Ishikawa (cell line): Measurements from ENCODE around the gene LAMB3.

Experiments
- CEBPB ChIP-seq: IDR thresholded peaks from 2 replicates; pipeline ENCODE4 v1.6.1; 2012
- CREB1 ChIP-seq: IDR thresholded peaks from 2 replicates; pipeline ENCODE4 v1.6.1; 2012; ENCODE audit warnings: low read depth
- EGR1 ChIP-seq: IDR thresholded peaks from 2 replicates; pipeline ENCODE4 v1.6.1; 2012
- EP300 ChIP-seq: IDR thresholded peaks from 2 replicates; pipeline ENCODE4 v1.6.1; 2012; ENCODE audit warnings: borderline replicate concordance
- FOXM1 ChIP-seq: IDR thresholded peaks from 2 replicates; pipeline ENCODE4 v1.6.1; 2012; ENCODE audit warnings: low read depth, borderline replicate concordance
- NFIC ChIP-seq: IDR thresholded peaks from 2 replicates; pipeline ENCODE4 v1.6.1; 2012
- RAD21 ChIP-seq: IDR thresholded peaks from 2 replicates; pipeline ENCODE4 v1.6.1; 2012; ENCODE audit warnings: low read depth
- TAF1 ChIP-seq: IDR thresholded peaks from 2 replicates; pipeline ENCODE4 v1.6.1; 2012; ENCODE audit warnings: low read depth, mild to moderate bottlenecking
- TCF12 ChIP-seq: IDR thresholded peaks from 2 replicates; pipeline ENCODE4 v1.6.1; 2012; ENCODE audit warnings: low read depth
- TEAD4 ChIP-seq: IDR thresholded peaks from 2 replicates; pipeline ENCODE4 v1.6.1; 2012
- YY1 ChIP-seq: IDR thresholded peaks from 2 replicates; pipeline ENCODE4 v1.6.1; 2012; ENCODE audit warnings: low read depth
- ZBTB7A ChIP-seq: IDR thresholded peaks from 2 replicates; pipeline ENCODE4 v1.6.1; 2012; ENCODE audit warnings: low read depth
- TF ChIP-seq, protein P1 (sequence below): IDR thresholded peaks from 2 replicates; pipeline ENCODE4 v1.6.1; 2012
- TF ChIP-seq, protein P2 (sequence below): IDR thresholded peaks from 2 replicates; pipeline ENCODE4 v1.6.1; 2012
- TF ChIP-seq, protein P3 (sequence below): IDR thresholded peaks from 2 replicates; pipeline ENCODE4 v1.6.1; 2012; ENCODE audit warnings: low read depth, mild to moderate bottlenecking

The LAMB3 gene

DNA sequence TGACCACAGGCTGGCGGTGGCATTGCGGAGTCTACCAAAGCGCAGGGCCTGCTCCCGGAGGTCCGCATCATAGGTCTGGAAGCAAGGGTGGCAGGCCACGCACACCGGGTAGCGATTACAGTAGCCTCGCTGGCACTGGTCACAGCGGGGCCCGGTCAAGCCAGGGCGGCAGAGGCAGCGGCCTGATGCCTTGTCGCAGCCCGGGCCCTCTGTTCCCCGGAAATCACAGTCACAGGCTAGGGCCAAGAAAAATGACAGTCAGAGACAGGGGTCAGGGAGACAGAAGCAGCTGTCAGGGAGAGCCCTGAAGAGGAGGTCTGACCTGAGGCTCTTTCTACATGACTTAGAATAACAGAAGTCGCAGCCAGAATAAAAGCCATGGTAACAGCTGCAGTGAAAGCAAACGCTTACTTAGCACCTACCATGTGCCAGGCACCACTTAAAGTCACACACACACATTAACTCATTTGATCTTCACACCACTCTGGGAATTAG is 26.4 kb downstream of the LAMB3 start:
- TF ChIP-seq RAD21, result no peak
- TF ChIP-seq TAF1, result no peak
- TF ChIP-seq EGR1, result no peak
- no peak for TF ChIP-seq NFIC

DNA sequence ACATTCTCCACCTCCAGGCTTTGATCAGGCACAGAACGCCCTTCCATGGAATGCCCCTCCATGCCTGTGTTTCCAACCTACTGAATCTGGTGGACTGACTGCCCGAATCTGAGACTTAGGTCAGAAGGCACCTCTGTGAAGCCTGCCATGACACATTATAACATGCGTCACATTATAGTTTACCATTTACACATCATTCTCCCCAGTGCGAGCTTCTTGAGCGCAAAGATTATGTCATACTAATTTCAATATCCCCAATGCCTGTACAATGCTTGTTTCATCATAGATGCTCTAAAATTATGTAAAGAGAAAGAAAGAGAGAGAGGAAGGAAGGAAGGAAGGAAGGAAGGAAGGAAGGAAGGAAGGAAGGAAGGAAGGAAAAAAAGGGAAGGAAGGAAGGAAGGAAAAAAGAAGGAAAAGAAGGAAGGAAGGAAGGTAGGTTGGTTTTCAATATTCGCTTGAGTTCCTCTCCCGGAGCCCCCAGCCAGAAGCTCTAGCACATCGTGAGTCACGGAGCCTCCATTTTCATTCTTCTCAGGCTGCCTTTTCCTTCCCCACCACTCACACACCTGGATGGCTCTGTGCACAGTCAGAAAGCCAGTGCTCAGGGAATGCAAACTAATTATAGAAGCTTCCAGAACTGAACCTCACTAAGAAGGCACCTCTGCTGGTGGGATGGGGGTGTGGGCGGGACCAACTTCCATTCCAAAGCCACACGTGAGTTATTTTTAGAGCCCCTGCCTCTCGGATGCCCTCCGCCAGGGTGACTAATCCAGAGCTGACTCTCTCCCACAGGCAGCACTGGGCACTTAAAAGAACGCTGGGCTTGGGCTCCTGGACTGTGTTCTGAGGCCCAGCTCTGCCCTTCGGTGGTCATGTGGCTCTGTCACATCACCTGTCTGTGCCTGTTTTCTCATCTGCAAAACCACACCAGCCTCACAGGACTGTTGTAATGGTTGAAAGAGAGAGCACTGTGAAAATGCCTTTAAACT is 27.4 kb downstream of the LAMB3 start:
- TF ChIP-seq CEBPB (no peak), TCF12 (no peak), EP300 (no peak), EGR1 (no peak), RAD21 (no peak), YY1 (no peak), TEAD4 (no peak), ZBTB7A (no peak), NFIC (no peak), CREB1 (no peak), FOXM1 (no peak), TAF1 (no peak)
- TF ChIP-seq, protein P1, sequence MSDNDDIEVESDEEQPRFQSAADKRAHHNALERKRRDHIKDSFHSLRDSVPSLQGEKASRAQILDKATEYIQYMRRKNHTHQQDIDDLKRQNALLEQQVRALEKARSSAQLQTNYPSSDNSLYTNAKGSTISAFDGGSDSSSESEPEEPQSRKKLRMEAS, result no peak
- TF ChIP-seq, protein P2, sequence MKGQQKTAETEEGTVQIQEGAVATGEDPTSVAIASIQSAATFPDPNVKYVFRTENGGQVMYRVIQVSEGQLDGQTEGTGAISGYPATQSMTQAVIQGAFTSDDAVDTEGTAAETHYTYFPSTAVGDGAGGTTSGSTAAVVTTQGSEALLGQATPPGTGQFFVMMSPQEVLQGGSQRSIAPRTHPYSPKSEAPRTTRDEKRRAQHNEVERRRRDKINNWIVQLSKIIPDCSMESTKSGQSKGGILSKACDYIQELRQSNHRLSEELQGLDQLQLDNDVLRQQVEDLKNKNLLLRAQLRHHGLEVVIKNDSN, result no peak
- TF ChIP-seq, protein P3, sequence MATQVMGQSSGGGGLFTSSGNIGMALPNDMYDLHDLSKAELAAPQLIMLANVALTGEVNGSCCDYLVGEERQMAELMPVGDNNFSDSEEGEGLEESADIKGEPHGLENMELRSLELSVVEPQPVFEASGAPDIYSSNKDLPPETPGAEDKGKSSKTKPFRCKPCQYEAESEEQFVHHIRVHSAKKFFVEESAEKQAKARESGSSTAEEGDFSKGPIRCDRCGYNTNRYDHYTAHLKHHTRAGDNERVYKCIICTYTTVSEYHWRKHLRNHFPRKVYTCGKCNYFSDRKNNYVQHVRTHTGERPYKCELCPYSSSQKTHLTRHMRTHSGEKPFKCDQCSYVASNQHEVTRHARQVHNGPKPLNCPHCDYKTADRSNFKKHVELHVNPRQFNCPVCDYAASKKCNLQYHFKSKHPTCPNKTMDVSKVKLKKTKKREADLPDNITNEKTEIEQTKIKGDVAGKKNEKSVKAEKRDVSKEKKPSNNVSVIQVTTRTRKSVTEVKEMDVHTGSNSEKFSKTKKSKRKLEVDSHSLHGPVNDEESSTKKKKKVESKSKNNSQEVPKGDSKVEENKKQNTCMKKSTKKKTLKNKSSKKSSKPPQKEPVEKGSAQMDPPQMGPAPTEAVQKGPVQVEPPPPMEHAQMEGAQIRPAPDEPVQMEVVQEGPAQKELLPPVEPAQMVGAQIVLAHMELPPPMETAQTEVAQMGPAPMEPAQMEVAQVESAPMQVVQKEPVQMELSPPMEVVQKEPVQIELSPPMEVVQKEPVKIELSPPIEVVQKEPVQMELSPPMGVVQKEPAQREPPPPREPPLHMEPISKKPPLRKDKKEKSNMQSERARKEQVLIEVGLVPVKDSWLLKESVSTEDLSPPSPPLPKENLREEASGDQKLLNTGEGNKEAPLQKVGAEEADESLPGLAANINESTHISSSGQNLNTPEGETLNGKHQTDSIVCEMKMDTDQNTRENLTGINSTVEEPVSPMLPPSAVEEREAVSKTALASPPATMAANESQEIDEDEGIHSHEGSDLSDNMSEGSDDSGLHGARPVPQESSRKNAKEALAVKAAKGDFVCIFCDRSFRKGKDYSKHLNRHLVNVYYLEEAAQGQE, result no peak

DNA sequence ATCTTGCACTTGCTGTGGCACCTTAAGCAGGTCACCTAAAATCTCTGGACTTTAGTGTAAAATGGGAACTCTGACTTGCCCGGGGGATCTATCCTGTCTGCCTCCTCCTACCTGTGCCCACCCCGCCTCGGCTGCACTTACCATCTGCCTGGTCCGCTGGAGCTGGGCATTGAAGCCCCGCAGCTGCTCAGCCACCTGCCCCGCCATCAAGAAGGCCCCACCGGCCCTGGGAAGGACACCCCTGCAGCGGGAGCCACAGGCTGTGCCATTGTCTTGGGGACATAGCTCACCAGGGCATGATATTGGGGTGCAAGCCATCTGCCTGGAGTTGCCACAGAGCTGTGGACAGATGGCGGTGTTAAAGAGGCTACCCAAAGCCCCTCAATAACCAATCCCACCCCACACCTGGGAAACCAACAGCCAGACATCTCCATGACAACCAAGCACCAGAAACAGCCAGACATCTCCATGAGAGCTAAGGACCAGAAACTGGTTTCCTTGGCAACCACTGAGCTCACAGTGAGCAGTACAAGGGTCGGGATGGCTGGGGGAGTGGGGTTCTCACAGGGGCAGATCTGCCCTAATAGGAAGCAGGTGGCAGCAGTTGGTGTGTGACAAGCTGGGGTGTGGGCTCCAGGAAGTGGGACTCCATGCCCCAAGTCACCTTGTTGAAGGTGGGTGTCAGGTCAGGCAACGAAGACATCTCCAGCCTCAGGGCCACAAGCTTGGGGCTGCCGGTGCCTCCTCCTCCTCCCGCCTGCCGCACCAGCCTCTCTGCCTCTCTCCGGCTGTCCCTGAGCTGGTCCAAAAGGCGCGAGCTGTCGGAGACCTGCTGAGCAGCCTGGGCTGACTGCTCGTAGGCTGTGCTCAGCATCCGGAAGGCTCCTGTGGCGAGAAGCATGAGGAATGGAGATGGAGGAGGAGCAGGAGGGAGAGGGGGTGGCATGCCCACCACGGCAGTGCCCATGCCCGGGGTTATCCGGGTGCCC is 29.1 kb downstream of the LAMB3 start:
- TF ChIP-seq NFIC, result no peak
- no peak for TF ChIP-seq TCF12
- TF ChIP-seq CEBPB, result no peak
- TF ChIP-seq, protein P1, result no peak
- TF ChIP-seq FOXM1, result no peak
- TF ChIP-seq ZBTB7A, result no peak

DNA sequence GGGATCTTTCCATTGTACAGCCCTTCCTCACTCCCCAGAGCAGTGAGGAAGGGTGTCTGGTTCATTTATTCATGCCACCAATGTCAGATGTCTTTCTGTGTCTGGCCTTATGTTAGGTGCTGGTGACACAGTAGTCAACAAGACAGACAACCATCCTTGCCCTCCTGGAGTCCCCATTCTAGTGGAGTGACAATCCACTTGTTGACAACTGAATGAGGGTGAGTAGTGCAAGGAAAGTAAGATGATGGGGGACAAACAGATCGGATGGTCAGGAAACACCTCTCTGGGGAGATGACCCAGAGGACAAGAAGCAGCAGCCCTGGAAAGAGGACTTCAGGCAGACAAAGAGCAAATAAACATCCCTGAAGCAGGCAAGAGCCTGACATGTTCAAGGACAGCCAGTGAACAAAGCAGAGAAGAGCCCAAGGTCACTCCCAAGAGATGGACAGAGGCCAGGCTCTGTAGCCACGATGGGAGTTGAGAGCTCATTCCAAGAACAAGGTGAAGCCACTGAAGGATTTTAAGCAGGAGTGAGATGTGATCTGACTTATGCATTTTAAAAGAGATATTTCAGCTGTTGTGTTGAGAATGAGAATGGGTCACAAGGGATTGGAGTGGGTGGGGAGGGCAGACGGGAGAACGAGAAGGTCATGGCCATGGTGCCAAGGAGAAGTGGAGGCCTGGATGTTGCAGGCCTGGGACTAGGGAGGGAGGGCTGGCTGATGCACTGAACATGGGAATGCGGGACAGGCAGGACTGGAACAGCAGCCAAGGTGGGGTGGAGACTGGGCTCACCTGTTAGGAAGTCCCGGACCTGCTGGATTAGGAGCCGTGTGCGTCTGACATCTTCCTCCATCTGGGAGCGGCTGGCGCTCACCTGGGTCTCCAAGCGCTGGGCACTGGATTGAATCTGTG is 30.2 kb downstream of the LAMB3 start:
- TF ChIP-seq EP300, result no peak
- no peak for TF ChIP-seq EGR1
- no peak for TF ChIP-seq TEAD4
- no peak for TF ChIP-seq TAF1
- TF ChIP-seq CREB1, result no peak
- TF ChIP-seq YY1, result no peak
- TF ChIP-seq RAD21, result no peak
- TF ChIP-seq, protein P2, result no peak
- TF ChIP-seq FOXM1, result no peak
- TF ChIP-seq, protein P3, result no peak
- no peak for TF ChIP-seq TCF12
- no peak for TF ChIP-seq CEBPB
- TF ChIP-seq, protein P1, result no peak
